Measurements from ENCODE around the gene CCDC146.
"Not testable (repeated sequence)": the region's sequence is repeated elsewhere in the genome, so short reads cannot be mapped to it uniquely, and the experiment has no call there.

The CCDC146 gene

DNA sequence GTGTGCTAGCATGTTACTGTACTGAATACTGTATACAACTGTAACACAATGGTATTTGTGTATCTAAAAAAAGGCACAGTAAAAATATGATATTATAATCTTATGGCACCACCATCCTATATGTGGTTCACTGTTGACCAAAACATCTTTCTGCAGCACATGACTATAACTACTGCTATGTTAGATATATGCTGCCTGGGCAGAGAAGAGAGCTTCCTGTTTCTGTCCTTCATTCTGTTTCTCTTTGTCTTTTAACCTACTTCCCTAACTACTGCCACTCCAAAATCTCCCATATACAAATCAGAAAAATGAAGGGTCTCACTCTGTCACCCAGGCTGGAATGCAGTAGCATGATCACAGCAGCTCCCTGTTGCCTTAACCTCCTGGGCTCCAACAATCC is 86.0 kb downstream of the CCDC146 start:
- no peak for DNase-seq

DNA sequence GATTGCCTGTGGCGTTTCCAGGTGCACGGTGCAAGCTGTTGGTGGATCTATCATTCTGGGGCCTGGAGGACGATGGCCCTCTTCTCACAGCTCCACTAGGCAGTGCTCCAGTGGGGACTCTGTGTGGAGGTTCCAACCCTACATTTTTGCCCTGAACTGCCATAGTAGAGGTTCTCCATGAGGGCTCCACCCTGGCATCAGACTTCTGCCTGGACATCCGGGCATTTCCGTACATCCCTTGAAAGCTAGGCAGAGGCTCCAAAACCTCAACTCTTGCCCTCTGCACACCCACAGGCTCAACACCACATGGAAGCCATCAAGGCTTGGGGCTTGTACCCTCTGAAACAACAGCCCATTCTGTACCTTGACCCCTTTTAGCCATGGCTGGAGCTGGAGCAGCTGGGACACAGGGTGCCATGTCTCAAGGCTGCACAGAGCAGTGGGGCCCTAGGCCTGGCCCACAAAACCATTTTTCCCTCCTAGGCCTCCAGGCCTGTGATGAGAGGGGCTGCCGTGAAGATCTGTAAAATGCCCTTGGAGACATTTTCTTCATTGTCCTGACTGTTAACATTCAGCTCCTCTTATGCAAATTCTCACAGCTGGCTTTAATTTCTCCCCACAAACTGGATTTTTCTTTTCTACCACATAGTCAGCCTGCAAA is 87.2 kb downstream of the CCDC146 start:
- DNase-seq = no peak

DNA sequence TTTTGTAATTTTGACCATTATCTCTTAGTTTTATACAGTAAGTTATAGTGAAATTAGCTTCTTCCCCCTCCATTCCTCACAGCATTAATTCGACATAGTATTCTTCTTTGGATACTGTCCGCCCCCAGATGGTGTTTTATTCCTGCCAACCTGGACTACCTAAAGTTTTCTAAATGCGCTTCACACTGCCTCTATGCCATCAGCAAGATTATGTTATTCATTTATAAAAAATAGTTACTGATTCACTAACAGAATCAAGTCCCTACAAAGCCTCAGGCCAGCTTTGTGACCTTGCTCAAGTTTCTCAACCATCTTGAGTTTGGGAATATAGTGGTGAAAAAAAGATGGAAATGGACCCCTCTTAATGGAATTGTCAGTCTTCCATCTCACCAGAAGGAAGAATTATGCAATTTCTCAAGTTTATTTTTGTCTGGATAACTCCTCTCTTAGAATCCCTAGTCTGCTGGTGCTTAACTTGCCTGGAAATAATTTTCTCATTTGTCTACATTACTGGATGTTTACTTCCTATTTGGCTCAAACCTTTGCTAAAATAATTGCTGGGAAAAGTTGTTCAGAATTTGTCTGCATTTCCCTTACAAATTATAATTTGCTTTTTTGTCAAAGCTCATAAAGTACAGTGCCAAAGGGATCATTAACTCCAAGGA is 93.9 kb downstream of the CCDC146 start:
- DNase-seq = no peak

DNA sequence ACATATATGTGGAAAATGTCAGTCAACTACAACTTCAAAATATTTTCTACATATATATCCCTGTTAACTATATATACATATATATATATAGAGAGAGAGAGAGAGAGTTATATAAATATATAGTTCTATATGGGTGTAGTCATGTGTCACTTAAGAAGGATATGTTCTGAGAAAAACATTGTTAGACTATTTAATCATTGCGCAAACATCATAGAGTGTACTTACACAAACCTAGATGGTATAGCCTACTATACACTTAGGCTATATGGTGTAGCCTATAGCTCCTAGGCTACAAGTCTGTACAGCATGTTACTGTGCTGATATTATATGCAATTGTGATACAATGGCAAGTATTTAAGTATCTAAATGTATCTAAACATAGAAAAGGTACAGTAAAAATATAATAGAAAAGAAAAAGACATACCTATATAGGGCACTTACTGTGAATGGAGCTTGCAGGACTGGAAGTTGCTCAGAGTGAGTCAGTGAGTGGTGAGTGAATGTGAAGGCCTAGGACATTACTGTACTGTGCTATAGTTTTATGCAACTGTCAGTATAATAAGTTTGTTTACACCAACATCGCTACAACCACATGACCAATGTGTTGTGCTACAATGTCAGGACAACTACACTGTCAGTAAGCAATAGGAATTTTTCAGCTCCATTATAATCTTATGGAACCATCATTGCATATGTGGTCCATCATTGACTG is 95.2 kb downstream of the CCDC146 start:
- no peak for DNase-seq

DNA sequence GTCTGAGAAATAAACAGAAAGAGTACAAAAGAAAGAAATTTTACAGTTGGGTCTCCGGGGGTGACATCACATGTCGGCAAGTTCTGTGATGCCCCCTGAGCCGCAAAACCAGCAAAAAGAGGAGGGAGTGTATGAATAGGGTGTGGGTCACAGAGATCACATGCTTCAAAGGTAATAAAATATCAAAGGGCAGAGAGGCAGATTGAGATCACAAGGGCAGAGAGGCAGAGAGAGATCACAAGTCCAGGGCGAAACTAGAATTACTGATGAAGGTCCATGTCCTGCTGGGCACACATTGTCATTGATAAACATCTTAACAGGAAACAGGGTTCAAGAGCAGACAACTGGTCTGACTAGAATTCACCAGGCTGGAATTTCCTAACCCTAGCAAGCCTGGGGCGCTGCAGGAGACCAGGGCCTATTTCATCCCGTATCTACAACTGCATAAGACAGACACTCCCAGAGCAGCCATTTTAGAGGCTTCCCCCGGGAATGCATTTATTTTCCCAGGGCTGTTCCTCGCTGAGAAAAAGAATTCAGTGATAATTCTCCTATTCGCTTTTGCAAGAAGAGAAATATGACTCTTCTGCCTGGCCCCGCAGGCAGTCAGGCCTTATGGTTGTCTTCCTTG is 97.4 kb downstream of the CCDC146 start:
- not testable (repeated sequence) for DNase-seq

DNA sequence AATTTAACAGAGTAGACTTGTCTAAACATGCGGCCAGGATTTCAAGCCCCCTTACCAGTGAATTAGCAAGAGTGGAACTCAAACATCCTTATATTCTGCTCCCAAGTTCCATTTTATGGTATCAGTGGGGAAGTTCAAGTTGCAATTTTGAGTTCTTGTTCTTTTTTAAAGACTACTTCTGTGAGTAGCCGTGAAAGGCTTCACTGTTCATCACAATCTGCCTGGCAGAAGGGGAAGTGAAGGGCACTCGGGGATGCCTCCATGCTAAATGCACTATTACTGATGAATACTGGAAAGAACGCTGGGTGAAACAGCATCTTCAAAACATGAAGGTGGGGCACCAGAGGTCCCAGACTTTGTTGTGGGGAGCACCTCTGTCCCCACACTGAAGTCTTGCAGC is 99.7 kb downstream of the CCDC146 start:
- DNase-seq = no peak

DNA sequence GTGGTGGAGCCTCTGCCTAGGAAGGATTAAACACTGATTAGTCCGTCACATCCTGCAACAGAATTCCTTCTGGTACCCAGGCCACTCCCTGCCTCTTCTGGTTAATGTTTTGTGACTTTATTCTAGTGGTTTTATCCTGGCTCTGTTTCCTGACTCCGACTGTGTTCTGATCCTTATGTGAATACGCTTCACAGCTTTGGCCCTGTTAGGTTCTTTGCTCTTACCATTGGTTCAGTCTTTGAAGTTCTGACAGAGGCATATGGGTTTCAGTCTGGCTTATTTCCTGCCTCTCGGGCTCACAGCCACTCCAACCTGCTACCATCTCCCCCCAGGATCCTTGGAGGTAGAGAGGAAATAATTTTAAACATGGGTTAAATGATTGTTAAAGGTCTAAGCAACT is 100.4 kb downstream of the CCDC146 start:
- DNase-seq = no peak

DNA sequence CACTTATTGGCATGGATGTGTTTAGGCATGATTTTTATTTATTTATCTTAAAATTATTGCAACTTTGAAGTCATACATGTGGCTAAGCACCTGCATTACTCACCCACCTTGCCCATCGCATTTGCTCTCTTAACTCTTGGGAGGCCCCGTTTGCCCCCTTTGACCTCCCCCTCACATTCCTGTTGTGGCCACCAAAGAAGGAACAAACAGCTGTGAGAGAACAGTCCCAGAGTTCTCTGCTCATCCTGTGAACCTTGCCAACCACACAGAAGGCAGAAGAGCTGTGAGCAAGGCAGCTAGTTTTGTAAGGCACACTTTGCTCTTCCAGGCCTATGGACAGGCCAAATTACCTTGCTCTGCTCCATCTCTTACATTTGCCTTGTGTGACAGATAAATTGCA is 100.8 kb downstream of the CCDC146 start:
- DNase-seq = no peak

DNA sequence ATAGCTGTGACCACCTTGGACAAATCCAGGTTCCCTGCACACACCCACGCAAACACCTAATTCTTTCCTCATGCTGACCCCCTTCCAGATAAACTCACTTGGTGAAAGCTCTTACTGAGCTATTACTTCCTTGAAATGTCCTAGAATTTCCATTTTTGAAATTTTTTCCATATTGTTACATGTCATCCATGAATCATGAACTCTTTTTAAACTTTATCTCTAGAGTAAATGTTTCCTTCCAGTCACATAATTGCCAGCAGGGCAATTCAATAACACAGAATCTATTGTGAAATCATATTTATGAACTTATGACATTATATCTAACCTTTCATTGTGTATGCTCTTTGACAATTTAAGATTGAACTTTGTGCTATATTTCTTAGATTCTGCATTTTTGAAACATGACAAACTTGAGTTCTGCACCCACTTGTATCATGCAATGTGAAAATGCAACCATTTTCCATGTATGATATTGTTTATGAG is 104.0 kb downstream of the CCDC146 start:
- DNase-seq = no peak

DNA sequence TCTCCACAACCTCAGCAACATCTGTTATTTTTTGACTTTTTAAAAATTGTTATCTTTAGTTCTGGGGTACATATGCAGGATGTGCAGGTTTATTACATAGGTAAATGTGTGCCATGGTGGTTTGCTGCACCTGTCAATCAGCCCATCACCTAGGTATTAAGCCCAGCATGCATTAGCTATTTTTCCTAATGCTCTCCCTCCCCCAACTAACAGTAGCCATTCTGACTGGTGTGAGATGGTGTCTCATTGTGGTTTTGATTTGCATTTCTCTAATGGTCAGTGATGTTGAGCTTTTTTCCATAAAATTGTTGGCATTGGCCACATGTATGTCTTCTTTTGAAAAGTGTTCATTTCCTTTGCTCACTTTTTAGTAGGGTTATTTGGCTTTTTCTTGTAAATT is 106.4 kb downstream of the CCDC146 start:
- DNase-seq = not testable (repeated sequence)

DNA sequence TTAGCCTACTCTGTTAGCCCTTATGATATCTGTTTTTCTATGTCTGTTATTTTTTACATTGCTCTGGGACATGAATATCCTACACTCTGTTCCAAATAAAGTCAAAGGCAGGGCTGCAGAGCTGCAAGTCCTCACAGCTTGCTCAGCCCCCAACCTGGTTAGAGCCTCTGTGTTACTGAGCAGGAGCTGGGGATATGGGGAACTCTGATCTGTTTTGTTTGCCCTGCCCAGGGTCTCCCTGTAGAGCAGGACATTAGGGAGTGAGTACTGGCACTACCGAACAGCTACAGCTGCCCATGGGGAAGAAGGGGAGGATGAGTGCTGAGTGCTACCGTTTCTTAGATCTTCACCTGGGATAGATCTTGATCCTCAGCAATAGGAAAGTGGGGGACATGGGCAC is 110.1 kb downstream of the CCDC146 start:
- DNase-seq = no peak

DNA sequence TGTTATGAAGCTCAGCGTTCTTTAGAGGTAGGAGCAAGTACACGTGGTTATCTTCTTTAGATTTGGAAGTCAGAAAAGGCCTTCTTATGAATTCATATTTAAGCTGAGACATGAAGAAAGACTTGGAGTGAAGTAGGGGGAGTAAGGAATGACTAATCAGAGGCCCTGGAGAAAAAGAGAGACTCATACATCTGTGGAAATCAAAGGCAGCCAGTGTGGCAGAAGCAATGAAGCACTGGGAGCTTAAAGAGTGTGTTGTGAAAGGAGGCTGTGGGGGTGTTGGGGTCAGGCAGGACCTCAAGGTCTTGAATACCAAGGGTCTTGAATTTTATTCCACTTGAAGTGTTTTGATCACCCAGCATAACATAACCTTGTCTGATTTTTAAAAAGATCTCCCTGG is 112.9 kb downstream of the CCDC146 start:
- no peak for DNase-seq

DNA sequence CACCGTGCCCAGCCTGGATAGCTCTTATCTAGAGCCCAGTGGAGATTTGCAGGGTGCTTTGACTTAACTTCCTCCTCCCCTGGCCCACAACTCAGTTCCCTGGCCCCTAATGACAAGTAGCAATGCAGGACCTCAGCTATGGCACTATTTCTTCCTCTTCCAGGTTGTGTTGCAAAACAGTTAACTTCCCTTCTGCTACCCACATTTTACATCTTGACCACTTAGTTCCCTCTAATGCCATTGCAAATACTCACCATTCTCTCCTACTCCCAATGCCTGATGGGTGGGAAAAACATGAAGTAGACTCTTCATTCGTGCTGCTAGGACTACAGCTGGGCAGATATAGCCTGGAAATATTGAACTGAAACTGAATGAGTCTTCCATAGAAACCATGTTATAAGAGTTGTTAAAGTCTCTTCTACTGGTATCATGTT is 116.3 kb downstream of the CCDC146 start:
- no peak for DNase-seq

DNA sequence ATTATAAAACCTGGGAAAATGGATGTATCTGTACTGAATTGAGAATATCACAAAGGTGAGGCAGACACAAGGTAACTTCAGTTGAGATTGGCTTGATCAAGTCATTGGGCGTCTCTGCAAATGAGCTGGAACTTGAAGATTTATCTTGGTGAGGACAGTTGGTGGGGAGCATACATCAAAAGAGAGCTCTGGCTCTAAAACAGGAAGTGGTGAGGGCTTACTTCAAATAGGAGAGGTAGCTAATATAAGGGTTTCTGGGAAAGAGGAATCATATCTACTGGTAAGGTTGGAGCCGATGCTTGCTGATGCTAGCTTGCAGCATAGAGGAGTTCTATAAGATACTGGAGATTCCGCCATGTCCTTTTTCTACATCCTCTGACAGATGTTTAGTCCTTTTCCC is 117.1 kb downstream of the CCDC146 start:
- no peak for DNase-seq

DNA sequence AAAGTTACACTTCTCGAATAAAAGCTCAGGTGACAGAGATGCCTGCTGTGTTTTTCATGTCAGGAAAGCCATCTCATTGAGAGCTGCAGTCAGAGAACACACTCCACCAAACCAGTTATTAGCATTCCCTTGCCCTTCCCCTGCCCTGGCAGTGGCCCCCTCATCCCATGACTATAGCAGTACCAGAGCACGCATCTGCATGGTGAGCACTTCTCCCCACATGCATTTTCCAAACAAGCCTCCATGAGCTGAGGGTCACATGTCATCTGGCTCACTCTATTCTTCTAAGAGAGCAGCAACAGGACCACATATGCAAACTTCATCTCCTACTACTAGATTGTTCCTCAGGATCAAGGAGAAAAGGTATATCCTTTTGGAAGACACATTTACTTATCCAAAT is 119.7 kb downstream of the CCDC146 start:
- no peak for DNase-seq

DNA sequence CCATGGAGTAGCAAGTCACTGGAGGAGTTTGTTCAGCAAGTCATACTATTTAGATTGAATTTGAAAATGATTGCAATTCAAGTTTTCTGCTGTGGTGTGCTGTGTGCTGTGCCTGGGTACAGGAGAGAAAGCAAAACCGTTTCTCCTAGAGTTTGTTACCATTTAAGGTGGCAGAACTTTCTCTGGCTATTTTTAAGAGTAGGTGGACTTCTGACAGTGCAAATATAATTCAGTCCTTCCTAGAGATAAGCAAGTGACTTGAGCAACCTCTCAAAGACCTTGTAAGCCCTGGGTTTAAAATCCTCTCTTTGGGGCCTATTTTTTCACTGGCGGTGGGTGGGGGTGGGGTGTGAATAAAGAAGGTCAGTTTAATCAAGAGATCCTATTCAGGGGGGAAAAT is 120.1 kb downstream of the CCDC146 start:
- DNase-seq = no peak

DNA sequence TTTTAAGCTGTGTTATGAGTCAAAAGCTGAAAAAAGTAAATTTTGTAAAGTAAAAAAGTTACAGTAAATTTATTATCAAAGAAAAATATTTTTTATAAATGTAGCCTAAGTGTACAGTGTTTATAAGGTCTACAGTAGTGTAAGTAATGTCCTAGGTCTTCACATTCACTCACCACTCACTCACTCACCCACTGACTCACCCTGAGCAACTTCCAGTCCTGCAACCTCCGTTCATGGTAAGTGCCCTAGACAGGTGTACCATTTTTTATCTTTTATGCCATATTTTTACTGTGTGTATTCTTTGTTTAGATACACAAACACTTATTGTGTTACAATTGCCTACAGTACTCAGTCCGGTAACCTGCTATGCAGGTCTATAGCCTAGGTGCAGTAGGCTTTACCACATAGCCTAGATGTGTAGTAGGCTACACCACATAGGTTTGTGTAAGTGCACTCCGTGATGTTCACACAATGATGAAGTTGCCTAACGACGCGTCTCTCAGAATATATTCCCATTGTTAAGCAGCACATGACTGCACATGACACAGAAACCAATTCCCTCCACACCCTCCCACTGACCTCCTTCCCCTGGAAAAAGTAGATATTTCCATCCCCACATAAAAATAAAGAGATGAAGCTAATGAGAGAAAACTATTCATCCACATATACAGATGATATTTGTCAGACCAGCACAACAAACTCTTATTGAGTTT is 122.0 kb downstream of the CCDC146 start:
- no peak for DNase-seq

DNA sequence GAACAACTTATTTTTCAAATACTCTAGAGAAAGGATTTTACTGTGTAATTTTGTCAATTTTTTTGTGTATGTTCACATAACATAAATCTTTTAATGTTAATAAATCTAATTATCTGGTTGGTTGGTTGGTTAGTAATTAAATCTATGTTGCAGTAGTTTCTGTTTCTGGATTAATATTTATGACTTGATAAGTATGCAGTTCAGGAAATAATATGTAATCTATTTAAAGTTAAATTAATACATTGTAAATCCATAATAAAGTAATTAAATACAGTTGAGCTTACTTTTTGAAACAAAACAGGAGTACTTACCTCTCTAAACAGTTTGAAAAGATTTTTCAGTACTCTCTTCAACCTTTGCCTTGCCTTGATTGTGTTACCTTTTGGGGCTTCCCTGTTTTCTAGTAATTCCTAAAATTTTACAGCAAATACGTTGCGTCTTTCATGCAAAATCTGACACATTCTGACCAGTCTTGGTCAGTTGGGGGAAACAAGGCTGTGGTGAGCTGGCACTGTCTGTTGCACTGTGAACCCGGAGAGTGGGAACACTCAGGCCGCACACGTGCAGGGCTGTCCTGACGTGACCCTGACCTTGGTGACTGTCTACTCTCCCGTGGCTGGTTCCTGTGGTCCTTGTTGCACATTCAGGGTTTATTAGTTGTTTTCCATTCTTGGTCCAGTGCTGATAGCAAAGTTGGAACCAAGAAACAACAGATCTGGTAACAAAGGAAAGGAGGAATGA is 122.8 kb downstream of the CCDC146 start:
- no peak for DNase-seq

DNA sequence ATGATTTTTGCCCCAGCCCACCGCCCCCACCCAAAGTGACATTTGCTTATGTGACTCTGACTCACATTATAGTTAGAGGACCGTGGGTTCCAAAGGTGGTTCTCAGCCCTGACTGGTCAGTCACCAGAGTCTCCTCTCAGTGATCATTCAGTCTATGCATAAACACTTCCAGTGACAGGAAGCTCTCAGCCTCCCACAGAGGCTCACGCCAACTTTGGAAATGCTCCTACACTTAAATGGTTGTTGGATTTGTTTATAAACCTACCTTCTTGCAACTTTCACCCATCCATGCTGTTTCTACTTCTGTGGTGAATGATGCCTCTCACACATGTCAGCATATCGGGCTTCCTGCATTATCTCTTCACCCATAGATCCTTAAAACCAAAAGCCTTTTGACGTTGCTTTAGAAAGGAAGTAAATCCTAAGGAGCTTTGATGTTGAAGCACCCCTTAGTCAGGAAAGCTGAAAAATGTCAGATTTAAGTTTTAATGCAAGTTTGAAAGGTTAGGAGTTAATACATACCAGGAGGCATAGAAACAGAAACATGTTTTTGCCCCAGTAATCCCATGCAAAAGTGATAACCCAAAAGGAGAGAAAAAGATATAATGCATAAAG is 123.7 kb downstream of the CCDC146 start:
- no peak for DNase-seq

DNA sequence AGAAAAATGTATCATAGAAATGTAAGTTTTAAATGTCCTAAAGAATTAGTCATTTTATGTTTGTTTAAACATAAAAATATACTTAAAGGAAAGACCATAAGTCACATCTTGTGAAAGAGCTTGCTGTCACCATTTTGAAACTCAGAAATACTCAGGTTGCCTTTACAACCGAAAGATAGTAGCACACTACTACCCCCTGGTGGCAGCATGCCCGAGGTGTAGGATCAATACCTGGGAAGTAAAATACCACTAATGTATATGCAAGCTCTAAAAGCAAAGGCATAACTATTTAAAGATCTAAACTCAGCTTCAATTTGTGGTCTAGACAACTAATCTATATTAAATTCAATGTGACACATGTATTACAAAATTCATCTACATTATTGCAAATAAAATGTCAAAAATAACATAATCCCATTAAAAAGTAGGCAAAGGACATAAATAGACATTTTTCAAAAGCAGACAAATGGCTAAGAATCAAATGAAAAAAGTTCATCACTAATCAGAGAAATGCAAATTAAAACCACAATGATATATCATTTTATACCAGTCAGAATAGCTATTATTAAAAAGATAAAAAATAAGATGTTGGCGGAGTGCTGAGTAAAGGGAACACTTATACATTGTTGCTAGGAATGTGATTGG is 124.9 kb downstream of the CCDC146 start:
- DNase-seq = peak; percentile 77

DNA sequence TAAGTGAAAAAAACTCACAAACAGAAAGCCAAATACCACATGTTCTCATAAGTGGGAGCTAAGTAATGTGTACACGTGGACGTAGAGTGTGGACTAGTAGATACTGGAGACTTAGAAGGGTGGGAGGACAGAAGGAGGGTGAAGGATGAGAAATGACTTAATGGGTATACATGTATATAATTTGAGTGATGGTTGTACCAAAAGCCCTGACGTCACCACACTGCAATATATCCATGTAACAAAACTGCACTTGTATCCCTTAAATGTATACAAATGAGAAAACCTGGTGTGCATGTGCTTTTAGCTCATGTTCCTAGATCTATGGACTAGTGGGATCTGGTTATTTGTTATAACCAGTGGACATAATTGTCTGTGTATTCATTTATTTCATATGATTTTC is 125.7 kb downstream of the CCDC146 start:
- DNase-seq = no peak

All from NCI-H1105 treated with DMSO at 0.1 percent for 48 hours (cell line).